ENCODE measurements around the gene PODN.

PODN gene

GRCh38 chr1:53051676-53052075 lies 10.3 kb upstream of the PODN start:
- DNase-seq: no peak

DNA sequence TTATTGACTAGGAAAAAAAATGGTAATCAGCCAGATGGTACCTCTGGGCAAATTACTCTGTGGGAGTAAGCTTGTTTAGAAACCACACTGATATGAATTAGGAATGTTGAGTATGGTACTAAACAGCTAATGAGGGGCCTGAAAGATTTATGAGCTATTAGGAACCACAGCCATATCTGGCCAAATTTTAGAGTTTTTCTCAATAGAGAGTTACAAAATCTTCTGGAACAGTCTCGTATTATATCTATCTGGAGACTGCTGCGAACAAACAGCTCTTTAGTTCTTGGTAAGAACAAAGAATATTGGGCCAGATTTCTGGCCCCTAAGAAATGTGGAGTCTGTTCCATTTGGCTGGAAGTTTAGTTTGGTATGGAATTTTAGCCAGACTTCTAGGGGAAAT lies 4.9 kb upstream of the PODN start:
- DNase-seq: no peak

GRCh38 chr1:53060579-53060978 lies 1.4 kb upstream of the PODN start:
- DNase-seq: no peak

- no peak for DNase-seq
Measured at GRCh38 chr1:53061123-53061858, 722 bp upstream of the PODN start.

- DNase-seq: no peak
Measured at GRCh38 chr1:53062708-53063591, 937 bp downstream of the PODN start.

- DNase-seq: no peak
Measured at GRCh38 chr1:53063744-53064515, 1.9 kb downstream of the PODN start.

GRCh38 chr1:53065391-53065790 lies 3.4 kb downstream of the PODN start:
- no peak for DNase-seq

DNA sequence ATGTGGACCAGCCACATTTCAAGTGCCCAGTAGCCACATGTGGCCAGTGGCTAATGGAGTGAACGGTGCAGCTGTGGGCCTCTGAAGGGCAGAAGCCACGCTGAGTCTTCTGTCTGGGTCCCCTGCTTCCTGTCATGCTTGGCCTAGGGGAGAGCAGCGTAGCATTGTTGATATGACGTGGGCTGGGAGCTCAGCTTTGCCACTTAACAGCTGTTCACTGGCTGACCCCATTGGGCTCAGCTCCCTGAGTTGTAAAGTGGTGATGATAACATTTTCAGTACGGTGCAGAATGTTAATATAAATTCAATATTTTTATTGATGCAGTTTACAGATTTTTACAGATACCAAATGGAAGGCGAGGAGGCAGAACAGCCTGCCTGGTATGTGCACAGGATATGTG lies 4.5 kb downstream of the PODN start:
- DNase-seq: no peak

DNA sequence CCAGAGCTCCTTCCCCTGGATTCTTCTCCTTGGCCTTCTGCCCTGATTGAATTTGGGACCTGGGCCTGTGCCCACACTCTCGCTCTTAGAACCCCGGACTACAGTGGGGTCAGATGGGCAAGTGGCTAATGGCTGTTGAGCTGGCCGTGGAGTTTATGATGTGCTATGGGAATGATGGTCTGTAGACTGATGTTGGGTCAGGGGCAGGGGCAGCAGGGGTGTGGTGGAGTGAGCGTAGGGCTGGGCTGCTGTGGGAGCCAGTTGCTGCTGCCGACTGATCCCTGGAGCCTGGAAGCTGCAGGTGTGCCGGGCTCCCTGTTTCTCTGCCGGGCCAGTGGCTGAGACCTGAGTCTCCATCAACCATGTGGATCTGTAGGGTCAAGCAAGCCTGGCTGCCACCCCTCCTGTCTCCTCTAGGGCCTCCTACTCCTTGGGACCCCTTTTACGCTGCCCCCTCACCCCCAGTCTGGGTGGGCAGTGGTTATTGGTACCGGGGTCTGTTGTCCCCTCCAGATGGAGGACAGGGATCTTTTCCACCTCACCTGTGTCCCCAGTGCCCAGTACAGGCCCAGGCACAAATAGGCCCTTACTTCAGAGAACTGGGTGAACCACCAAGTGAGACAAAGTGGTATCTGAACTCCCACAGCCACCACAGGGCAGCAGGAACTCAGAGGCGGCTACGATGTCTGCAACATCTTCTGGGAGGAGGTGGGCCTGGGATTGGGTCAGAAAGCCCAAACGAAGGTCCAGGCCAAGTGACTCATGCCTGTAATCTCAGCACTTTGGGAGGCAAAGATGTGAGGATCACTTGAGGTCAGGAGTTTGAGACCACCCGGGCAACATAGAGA lies 5.1 kb downstream of the PODN start:
- no peak for DNase-seq

- DNase-seq: no peak
Measured at GRCh38 chr1:53067886-53068285, 5.9 kb downstream of the PODN start.

GRCh38 chr1:53068314-53069099 lies 6.5 kb downstream of the PODN start:
- no peak for DNase-seq

GRCh38 chr1:53069265-53069662 lies 7.3 kb downstream of the PODN start:
- DNase-seq: no peak

DNA sequence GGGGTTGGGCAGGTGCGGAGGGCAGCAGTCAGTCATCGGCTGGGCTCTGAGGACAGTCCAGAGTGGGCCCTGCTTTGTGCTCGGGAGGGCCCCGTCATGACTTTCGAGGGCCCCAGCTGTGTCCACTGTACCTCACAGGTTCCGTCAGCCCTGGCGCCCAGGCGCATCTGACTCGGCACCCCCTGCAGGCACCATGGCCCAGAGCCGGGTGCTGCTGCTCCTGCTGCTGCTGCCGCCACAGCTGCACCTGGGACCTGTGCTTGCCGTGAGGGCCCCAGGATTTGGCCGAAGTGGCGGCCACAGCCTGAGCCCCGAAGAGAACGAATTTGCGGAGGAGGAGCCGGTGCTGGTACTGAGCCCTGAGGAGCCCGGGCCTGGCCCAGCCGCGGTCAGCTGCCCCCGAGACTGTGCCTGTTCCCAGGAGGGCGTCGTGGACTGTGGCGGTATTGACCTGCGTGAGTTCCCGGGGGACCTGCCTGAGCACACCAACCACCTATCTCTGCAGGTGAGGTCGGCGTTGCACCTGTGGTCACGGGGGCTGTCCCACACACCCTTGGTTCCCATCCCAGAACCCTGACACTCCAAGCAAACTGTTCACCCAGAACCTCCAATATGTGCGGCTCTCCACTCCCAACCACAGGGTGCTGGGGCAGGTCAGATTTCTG lies 7.8 kb downstream of the PODN start:
- DNase-seq: no peak

- DNase-seq: no peak
Measured at GRCh38 chr1:53070621-53071020, 8.6 kb downstream of the PODN start.

DNA sequence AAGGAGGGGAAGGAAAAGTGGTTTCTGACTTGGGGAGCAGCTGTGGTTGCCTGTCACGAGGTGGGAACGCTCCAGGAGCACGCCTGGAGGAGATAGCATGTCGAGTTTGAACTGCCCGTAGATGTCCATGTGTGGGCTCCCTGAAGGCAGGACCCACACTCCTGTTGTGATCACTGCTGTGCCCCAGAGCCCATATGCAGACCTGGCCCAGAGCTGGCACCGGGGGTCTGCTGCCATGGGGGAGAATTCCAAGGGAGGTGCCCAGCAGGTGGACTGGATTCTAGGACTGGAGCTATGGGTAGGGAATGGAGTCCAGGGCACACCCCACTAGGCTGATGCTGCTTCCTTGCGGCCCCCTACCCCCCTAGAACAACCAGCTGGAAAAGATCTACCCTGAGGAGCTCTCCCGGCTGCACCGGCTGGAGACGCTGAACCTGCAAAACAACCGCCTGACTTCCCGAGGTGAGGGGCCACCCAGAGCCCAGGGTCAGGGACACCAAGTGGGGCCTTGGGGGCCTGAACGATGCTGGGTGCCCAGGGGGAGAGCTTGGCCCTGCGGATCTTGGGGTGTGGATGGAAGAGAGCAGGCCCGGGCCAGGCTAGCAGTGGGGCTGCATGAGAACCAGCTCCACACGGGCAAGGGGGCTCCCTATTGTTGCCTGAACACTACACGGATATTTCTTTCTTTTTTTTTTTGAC lies 9.3 kb downstream of the PODN start:
- no peak for DNase-seq

DNA sequence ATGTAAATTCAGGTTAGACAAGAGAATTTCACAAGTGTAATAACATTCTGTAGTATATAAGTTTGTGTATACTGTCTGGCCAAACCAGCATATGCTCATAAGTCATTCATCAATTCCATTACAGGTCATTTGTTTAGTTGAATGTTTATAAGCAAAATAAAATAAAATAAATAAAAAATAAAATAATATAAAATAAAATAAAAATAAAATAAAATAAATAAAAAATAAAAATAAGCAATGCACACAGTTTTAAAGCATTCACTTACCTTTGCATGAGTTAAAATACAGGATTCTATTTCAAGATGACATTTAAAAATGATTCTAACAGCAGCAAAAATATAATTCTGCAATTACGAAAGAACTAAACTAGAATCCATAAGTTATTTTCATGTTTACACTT lies 9.9 kb downstream of the PODN start:
- DNase-seq: no peak

GRCh38 chr1:53073287-53073686 lies 11.3 kb downstream of the PODN start:
- DNase-seq: no peak

DNA sequence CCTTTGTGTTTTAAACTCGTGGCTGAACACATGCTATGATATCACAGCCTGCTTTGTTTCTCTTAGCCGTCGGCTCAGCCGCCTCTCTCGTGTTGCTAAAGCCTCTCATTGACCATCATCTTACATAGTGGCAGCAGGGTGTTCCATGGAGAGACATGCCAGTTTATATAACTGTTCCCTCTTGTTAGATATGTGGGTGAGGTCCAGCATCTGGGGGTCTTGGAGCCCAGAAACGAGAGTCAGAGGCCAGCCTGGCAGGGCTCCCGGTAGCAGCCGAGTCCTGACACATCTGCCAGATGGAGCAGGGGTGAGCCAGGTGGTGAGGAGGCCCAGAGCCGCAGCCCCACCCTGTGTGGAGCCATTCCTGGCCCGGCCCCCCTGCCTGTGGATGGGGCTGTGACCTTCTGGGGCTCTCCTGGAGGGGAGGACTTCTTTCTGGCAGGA lies 11.9 kb downstream of the PODN start:
- DNase-seq: no peak

DNA sequence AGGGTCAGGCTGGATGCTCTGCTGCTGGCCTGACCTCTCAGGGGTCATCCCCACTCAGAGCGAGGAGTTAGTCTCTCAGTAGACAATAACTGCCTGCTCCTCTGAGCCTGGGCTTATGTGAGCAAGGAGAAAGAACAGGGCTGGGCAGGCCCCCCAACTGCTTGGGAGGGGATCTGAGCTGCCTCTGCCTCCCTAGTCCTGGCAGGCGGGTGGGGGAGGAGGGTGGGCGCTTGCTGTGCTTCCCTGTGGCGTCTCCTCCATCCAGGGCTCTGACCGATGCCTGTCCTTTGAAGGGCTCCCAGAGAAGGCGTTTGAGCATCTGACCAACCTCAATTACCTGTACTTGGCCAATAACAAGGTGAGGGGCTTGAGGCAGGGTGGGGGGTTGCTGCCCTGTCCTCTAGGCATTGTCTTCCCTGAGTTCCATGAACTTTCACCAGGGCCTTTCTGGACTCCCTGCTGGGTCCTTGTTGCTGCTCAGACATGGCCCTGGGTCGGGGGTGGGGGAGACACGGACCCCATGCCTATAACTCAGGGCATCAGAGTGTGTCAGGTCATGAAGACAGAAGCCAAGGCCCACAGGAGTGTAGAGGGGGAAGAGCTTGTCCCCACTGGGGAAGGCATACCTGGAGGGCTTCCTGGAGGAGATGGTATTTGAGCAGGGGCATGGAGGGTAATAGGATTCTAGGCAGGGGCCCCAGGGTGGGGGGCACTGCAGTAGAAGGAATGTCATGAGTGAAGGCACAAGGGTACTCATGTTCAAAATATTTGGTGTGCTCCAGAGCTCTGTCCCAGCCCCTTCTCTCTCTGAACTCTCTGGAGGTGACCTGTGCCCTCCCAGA lies 12.5 kb downstream of the PODN start:
- DNase-seq: no peak

Measured in cerebellar nuclear complex (tissue), 1 donor.